HL-60/S4 (cell line): ENCODE measurements around the gene SYNPO.

Experiments used
- in situ Hi-C: fragments of 300-500 bp; cut with MboI; formaldehyde crosslinking; loops from 2 replicates; pipeline ENCODE4 v1.14.3; 2022; ENCODE audit warnings: low sequenced_read_pairs

The SYNPO gene

DNA sequence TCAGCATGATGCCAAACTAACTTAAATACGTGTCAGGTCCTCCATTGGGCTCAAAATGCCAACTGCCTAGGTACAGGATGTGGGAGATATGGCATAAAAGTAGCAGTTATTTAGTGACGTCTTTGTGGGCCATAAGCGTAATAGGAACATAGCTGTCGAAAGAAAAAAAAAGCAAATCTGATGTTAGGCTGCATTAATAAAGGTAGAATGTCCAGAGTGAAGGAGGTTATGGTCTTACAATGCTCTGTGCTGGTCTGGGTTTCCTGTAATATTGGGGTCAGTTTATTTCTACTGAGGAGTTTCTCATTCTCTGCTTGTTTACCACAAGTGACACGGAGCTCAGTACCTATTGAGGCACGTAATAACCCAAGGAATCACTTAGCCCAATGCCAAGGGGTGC is 33.4 kb upstream of the SYNPO start:
- in situ Hi-C loops: no loop called here

- in situ Hi-C loops: no loop called here
Measured at GRCh38 chr5:150607991-150608390, 32.5 kb upstream of the SYNPO start.

GRCh38 chr5:150608991-150609390 is 31.5 kb upstream of the SYNPO start:
- in situ Hi-C loops: no loop called here

- in situ Hi-C loops: no loop called here
Measured at GRCh38 chr5:150609843-150610584, 30.4 kb upstream of the SYNPO start.

DNA sequence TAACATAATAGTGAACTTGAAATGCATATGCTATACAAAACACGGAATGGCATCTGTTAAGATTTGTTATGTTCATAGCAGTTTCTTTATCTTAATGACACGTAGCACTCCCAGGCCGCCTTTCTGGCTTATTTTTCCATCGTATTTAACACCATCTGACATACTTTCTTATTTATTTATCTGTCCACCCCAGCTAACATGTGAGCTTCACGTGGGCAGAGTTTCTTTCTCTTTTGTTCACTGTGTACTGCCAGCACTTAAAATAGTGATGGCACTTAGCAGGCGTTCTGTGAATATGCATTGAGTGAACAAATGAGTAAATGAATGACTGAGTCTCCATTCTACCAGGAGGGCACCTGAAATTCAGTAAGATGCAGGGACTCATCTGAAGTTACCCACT is 29.4 kb upstream of the SYNPO start:
- in situ Hi-C loops: no loop called here

DNA sequence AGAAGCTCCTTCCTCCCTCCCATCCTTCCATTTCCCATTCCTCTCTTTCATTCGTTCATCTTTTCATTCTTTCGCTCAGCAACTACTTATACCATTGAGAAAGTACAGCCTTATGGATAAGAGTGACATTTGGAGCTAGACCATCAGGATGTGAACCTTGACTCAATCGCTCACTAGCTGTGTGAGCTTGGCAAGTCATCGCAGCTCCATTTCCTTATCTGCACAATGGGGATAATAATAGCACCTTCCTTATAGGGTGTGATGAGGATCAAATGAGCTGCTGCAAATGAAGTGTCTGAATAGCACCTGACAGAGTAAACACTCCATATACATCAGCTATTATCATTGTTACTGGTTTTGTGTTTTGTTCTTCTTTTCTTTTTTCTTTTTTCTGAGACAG is 28.1 kb upstream of the SYNPO start:
- in situ Hi-C loops: no loop called here

DNA sequence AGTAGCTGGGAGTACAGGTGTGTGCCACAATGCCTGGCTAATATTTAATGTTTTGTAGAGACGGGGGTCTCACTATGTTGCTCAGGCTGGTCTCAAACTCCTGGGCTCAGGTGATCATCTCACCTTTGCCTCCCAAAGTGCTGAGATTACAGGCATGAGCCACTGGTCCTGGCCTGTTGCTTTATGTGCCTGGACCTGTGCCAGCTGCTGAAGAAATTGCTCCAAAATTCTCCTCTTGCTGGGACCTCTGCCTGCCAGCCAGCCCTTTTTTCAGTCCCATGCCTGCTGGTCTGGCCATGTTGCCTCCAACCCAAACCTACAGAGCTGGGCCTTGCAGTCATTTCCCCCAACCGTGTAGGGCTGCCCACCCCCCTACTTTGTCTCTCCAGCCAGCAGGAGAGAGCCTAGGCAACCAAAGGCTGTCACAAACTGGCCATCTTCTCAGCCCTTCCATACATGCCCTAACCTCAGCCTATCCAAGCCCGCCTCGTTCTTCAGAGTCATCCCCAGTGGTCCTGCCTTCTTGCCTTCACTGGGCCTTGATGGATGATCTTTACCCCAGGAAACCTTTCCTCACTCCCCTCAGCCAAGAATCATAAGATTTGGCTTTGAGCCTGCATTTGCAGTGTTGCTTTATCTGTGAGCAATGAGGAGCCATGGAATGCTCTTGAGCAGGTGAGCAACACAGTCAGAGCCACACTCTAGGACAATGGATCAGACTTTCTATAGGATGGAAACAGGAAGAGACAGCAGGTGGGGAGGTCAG is 27.4 kb upstream of the SYNPO start:
- in situ Hi-C loops: no loop called here

DNA sequence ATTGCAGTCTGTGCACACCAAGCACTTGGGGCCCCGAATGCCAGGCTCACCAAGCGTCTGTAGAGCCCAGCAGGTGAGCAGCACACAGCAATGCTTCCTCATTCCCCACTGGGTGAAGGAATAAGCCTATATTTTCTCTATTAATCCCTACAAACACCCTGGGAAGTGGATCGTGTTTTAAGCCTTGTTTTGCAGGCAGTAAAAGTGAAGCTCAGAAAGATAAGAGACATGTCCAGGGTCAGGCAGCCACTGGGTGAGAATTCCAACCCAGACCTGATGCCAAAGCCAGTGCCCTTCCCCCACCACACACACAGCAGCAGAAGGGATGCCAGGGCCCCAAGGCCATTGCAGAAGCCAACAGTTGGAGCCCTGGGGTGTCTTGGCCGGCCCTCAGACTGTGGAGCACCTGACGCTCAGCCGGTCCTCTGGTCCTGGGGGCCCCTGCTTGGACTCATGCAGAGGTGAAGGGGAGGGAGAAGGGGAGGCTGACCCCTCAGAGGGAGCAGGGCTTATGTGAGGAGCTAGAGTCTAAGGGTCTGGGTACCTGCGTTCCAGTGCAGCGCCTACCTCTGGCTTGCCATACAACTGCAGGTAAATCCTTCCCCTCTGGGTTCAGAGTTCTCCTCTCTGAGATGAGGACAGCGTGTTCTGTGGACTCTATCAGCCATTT is 26.3 kb upstream of the SYNPO start:
- in situ Hi-C loops: no loop called here

GRCh38 chr5:150614661-150615060 is 25.8 kb upstream of the SYNPO start:
- in situ Hi-C loops: no loop called here

GRCh38 chr5:150615141-150615699 is 25.2 kb upstream of the SYNPO start:
- in situ Hi-C loops: no loop called here

DNA sequence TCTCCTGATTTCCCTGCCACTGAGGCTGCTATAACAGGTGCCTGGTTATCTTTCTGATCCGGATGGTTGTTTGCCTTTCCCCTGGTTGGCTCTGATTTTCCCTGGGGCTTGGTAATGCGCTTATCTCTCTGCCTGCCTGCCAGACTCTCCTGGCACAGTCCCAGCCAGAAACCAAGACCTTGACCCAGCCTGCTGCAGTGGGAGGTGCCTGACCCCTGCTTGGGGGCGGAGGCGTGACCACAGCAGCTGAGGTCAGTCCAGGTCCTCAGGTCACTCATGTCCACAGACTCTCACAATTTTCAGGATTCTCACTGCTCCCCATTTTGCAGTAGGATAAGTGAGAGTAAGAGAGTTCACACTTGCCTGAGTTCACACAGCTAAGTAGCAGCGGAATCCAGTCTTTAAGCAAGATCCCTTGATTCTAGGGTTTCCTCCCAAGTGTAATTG is 24.4 kb upstream of the SYNPO start:
- in situ Hi-C loops: no loop called here

GRCh38 chr5:150616506-150616905 is 24.0 kb upstream of the SYNPO start:
- in situ Hi-C loops: no loop called here

DNA sequence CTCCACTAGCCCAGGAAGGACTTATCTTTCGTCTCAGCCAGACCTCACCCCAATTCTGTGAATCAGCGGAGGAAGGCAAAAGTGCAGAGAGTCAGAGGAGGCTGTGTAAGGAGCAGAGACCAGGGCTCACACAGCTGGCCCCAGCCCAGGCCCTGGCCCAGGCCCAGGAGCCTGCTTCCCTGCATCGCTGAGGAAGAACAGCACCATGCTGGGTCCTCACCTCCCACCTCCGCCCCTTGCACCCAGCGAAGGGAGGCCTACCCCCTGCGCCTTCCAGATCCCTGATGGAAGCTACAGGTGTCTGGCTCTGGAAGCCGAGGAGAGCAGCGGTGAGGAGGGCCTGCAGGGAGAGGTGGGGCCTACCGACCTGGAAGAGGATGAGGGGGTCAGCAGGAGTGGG is 22.3 kb upstream of the SYNPO start:
- in situ Hi-C loops: no loop called here

DNA sequence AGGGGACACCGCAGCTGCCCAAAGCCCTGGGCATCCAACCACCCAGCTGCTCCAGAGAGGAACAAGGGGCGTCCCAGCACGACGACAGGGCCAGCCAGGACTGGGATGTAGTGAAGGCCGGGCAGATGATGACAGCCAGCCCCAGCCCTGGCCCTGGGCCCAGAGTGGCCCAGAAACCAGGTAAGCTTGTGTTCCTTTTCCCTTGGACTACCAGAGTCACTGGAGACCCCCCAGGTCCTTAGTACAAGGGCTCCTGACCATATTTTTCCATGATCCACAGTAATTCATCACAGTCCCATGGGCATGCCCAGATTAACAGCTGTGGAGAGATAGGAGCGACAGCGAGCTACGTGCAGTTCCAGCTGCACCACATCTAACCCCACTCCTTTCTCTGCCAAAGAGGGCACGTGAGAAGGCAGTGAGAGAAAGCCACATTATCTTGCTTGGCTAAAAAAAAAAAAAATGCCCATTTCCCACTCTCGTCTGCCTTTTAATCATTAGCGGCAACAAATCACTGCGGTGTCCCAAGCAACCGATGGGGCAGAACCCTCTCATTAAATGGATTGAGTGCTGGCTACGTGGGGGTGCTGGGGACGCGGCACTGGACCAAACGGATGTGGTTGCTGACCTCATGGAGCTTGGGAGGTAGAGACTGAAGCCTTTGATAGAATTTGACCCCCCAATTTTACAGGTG is 21.7 kb upstream of the SYNPO start:
- in situ Hi-C loops: no loop called here

GRCh38 chr5:150619359-150620230 is 20.9 kb upstream of the SYNPO start:
- in situ Hi-C loops: no loop called here

- in situ Hi-C loops: no loop called here
Measured at GRCh38 chr5:150621301-150621700, 19.2 kb upstream of the SYNPO start.

- in situ Hi-C loops: no loop called here
Measured at GRCh38 chr5:150622157-150622556, 18.3 kb upstream of the SYNPO start.

DNA sequence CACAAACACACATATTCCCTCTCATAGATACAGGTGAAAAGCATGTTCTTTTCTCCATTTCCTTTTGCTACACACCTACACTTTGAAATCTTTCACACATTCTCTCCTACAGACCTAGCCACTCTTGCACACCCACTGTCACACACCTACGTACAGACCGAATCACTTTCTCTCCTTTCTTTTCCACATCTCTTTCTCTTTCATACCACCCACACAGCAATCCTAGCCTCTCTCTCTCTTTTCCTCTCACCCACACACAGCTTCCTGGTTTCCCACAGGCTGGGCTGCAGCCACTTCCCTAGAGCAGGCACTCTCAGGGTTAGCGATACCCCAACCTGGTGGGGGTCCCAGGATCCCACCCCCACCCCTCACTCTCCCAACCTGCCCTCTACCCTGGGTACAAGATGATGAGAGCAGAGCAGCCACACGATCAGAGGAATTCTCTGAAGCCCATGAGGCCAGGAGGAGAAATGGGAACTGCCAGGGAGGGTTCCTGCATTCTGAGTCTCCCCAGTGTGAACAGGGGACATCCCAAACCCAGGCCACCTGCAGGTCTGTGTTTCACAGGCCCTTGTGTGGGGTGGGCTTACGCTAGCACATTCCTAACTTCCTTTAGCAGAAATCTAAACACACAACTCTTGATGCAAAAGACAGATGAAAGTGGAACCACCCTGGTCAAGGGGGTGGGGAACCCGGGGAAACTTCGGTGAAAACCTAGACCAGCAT is 17.1 kb upstream of the SYNPO start:
- in situ Hi-C loops: no loop called here

DNA sequence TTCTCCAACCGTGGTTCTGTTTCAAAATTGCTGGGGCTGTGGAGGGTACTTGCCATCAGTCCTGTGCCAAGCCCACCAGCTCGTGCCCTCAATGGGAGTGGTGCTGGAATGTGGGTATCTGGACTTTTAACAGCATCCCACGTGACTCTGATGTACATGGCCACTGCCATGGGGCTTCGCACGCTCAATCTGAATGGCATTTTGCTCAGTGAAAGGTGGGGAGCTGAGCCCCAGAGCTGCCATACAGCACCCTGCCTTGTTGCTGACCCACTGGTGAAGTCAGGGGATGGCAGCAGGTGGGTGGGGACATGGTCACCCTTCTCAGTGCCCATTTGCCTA is 16.6 kb upstream of the SYNPO start:
- in situ Hi-C loops: no loop called here
